HG03432 (cell line): Measurements from ENCODE around the gene SRCIN1.

Experiments used
- ATAC-seq: cut with Tn5 transposase; IDR thresholded peaks from one replicate; pipeline ENCODE4 v1.9.1; 2021; ENCODE audit warnings: mild to moderate bottlenecking, moderate library complexity; ENCODE audit not compliant: unreplicated experiment

The SRCIN1 gene

GRCh38 chr17:38583176-38583575 is 22.6 kb downstream of the SRCIN1 start:
- ATAC-seq, result no peak

- ATAC-seq, result no peak
Measured at GRCh38 chr17:38582069-38582468, 23.7 kb downstream of the SRCIN1 start.

GRCh38 chr17:38579934-38580333 is 25.8 kb downstream of the SRCIN1 start:
- no peak for ATAC-seq

- ATAC-seq, result no peak
Measured at GRCh38 chr17:38579083-38579480, 26.7 kb downstream of the SRCIN1 start.

GRCh38 chr17:38578229-38579082 is 27.3 kb downstream of the SRCIN1 start:
- ATAC-seq, result no peak

GRCh38 chr17:38577645-38578173 is 28.0 kb downstream of the SRCIN1 start:
- no peak for ATAC-seq

- no peak for ATAC-seq
Measured at GRCh38 chr17:38577244-38577643, 28.5 kb downstream of the SRCIN1 start.

GRCh38 chr17:38575781-38576180 is 30.0 kb downstream of the SRCIN1 start:
- ATAC-seq, result no peak

- no peak for ATAC-seq
Measured at GRCh38 chr17:38574712-38575111, 31.0 kb downstream of the SRCIN1 start.

GRCh38 chr17:38572669-38573365 is 32.9 kb downstream of the SRCIN1 start:
- no peak for ATAC-seq

GRCh38 chr17:38571833-38572668 is 33.7 kb downstream of the SRCIN1 start:
- ATAC-seq, result no peak

GRCh38 chr17:38569701-38570512 is 35.8 kb downstream of the SRCIN1 start:
- ATAC-seq, result no peak

GRCh38 chr17:38568845-38569510 is 36.8 kb downstream of the SRCIN1 start:
- no peak for ATAC-seq

- ATAC-seq, result no peak
Measured at GRCh38 chr17:38568274-38568673, 37.5 kb downstream of the SRCIN1 start.

GRCh38 chr17:38567350-38567749 is 38.4 kb downstream of the SRCIN1 start:
- ATAC-seq, result no peak

- no peak for ATAC-seq
Measured at GRCh38 chr17:38566666-38567031, 39.1 kb downstream of the SRCIN1 start.

- ATAC-seq, result no peak
Measured at GRCh38 chr17:38565853-38566665, 39.7 kb downstream of the SRCIN1 start.

- ATAC-seq, result no peak
Measured at GRCh38 chr17:38564869-38565268, 40.9 kb downstream of the SRCIN1 start.

- no peak for ATAC-seq
Measured at GRCh38 chr17:38564254-38564837, 41.4 kb downstream of the SRCIN1 start.
